Vagina (tissue), 2 donors: ENCODE results near the gene ANKRD29.

Source experiments
- CTCF ChIP-seq, 3 experiments: fragments of 450-650 bp in 2 of 3; fragments of 200-600 bp in 1 of 3; sonication (generic) in 1 of 3; IDR thresholded peaks; one replicate each; pipeline ENCODE4 v1.5.1; 2017 to 2019; ENCODE audit warnings: antibody characterized with exemption in 3 of 3, mild to moderate bottlenecking in 2 of 3, moderate library complexity in 2 of 3
- POLR2A ChIP-seq, 2 donors: fragments of 450-650 bp; IDR thresholded peaks; one replicate each; pipeline ENCODE4 v1.6.1; 2017; ENCODE audit warnings: antibody characterized with exemption in 2 of 2, mild to moderate bottlenecking in 2 of 2, moderate library complexity in 2 of 2
- POLR2AphosphoS5 ChIP-seq, 2 donors: sonication (generic); formaldehyde crosslinking; IDR thresholded peaks; one replicate each; pipeline ENCODE4 v1.9.0; 2017; ENCODE audit warnings: antibody characterized with exemption in 2 of 2, mild to moderate bottlenecking in 2 of 2, low read depth in 1 of 2; ENCODE audit not compliant: insufficient read depth in 1 of 2

- no peak for TF ChIP-seq CTCF (IDR thresholded peaks at IDR 0.05)
- no peak for TF ChIP-seq POLR2AphosphoS5 (IDR thresholded peaks at IDR 0.05; ENCODE audit: insufficient read depth in 1 of 2, low read depth in 1 of 2)
- no peak for TF ChIP-seq POLR2A (IDR thresholded peaks at IDR 0.05)
Measured at GRCh38 chr18:23673725-23674124, 11.0 kb upstream of the ANKRD29 start.
